HG03521 (cell line): Measurements from ENCODE around the gene TMEM100.
"Not testable (repeated sequence)": the region's sequence is repeated elsewhere in the genome, so short reads cannot be mapped to it uniquely, and the experiment has no call there.

ENCODE experiments used
- ATAC-seq: cut with Tn5 transposase; IDR thresholded peaks from one replicate; pipeline ENCODE4 v1.9.1; 2021; ENCODE audit warnings: mild to moderate bottlenecking, moderate library complexity; ENCODE audit not compliant: unreplicated experiment

Gene TMEM100

DNA sequence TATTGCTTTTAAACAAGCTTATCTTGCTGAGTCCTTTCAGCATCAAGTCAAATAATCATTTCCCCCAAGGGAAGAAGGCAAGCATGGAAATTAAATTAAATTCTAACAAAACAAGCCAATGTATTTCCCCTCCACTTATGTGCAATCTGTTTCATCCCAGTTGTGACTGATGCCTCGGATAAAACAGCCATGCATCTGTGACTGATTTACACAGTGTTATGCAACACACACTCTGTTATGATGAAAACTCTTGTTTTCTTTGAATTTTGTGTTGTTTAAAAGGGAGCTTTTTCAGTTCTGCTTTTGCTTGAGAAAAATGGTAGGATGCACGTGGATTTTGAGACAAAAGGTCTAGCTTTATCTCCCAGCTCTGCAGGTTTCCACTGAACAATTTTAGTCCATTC lies 32.6 kb downstream of the TMEM100 start:
- no peak for ATAC-seq

DNA sequence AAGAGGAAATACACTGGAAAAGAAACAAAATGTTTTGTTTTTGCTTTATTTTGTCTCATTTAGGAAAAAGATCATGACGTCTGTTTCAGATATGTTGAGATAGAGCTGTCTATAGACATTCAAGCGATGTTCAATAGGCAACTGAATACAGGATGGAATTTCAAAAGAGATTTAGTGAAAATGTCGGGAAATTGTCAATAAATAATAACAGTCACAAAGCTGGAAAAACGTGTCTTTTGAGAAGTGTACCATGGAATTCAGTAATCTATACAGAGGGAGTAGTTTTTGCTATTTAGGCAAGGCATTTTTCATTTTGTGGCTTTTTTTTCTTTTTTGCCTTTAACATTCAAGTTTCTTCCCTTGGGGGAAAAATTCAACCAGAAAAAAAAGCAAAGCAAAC lies 33.0 kb downstream of the TMEM100 start:
- ATAC-seq, result no peak

DNA sequence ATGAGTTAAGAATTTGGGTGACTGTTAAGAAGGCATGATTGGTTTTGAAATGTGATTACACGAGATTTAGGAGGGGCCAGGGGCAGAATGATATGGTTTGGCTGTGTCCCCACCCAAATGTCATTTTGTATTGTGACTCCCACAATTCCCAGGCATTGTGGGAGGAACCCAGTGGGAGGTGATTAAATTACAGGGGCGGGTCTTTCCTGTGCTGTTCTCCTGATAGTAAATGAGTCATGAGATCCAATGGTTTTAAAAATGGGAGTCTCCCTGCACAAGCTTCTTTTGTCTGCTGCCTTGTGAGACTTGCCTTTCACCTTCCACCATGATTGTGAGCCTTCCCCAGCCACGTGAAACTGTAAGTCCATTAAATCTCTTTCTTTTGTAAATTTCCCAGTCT lies 34.6 kb downstream of the TMEM100 start:
- ATAC-seq, result no peak

DNA sequence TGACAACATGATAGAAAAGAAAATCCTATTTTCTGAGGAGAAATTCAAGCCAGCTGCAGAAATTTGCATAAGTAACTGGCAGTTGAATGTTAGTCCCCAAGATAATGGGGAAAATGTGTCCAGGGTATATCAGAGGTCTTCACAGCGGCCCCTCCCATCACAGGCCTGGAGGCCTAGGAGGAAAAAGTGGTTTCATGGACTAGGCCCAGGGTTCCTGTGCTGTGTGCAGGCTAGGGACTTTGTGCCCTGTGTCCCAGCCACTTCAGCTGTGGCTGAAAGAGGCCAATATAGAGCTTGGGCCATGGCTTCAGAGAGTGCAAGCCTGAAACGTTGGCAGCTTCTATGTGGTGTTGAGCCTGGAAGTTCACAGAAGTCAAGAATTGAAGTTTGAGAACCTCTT lies 35.6 kb downstream of the TMEM100 start:
- no peak for ATAC-seq

DNA sequence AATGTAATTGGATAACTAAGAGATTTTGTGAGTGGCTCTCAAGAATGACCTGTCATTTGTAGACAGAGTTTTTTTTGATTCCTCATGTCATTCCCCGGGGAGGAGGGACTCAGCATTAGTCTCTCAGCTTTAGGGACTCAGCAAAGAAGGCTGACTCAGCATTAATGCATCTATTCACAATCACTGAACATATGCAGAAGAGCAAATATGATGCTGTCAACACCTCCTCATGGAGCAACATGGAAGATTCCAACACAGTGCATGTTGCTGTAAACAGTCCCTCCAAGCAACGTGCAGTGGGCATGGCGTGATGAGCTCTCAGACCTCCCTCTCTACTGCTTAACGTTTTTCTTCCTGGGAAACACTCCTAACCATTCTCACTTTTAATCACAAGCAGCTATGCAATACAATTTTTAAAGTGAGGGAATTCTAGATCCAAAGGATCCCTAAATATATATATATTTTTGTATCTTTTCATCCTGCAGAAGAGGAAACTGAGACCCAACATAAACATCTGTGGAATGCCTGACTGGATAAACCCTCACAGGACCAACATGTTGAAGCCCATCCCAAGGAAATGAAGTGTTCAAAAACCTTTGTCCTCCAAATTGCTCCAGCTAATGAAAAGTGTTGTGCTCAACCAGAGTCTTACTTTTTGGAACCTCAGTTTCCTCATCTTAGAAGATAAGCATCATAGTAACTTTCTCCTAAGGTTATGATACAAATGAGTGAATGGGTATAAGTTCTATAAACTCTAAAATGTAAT lies 38.9 kb downstream of the TMEM100 start:
- no peak for ATAC-seq

DNA sequence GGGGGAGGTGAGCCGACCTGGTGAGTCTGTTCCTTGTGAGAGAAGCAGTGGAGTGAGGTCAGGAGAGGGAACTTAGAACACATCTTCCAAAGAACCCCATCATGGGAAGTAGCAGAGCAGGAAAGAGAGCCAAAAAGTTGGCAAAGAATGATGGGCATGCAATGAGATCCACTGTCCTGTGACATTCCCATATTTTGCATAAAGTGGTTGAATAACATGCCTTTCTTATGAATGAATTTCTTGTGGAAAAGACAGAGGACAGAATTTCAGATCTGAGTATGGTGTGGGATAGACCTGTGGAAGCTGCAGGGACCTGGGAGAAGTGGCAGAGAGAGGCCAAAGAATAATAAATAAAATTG lies 41.3 kb downstream of the TMEM100 start:
- no peak for ATAC-seq

DNA sequence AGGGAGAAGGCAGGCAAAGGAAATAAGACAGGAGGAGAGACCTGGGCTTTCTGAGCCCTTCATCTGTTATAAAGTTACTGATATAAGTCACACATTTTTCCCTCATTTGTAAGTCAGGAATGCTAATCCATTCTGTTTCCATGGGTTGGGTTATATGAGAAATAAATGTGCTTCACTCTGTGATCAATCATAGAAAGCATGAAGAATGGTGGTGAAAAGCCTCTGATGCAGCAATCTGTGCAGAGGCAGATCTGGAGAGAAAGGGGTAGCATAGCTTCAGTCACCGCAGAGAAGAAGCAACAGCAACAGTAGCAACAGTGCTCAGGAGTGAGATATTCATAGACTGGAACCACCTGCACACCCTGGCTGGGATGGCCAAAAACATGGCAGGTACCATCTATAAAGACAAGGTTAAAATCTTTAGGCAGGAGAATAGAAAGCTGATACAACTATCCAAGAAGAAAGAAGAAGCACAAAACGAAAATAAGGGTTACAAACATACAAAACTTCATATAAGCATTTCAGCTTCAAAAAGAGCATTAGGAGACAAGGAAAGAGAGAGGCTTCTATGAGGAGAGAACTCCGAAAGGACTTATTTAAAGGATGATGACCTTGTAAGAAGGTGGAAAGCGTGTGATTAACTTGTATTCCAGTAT lies 41.9 kb downstream of the TMEM100 start:
- no peak for ATAC-seq

DNA sequence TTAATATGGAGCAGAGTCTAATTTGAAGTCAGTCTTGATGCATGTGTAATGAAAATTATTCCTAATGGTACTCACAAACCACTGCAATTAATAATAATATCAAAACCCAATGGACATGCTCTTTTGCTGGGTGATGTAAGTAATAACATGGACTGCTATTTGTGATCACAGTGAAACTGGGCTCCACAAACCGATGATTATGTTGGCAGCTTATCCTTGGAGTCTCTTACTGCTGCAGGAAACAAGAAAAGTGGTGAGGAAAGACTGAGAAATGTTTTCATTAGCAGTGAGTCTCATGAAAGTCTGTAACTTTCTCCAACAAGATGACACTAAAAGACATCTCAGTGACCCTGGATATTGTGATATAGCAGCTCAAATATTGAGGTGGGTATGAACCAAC lies 45.2 kb downstream of the TMEM100 start:
- ATAC-seq, result no peak

DNA sequence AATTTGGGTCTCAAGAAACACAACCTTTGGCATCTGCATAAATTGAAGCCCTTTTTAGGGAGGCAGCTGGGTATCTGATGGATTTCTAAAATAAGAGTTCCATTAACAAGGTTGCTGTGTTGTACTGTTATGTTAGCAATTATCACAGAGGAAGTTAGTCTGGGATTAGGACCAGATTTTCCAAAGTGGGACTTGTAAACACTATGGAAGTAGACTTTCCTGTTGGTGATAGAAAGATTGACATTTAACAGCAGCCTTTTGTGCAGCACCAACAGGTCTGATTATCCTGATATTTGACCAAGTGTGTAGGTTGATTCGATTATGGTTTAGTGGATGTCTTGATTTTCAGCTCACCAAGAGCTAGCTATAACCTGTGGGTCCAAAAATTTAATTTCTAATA lies 46.4 kb downstream of the TMEM100 start:
- ATAC-seq, result no peak

DNA sequence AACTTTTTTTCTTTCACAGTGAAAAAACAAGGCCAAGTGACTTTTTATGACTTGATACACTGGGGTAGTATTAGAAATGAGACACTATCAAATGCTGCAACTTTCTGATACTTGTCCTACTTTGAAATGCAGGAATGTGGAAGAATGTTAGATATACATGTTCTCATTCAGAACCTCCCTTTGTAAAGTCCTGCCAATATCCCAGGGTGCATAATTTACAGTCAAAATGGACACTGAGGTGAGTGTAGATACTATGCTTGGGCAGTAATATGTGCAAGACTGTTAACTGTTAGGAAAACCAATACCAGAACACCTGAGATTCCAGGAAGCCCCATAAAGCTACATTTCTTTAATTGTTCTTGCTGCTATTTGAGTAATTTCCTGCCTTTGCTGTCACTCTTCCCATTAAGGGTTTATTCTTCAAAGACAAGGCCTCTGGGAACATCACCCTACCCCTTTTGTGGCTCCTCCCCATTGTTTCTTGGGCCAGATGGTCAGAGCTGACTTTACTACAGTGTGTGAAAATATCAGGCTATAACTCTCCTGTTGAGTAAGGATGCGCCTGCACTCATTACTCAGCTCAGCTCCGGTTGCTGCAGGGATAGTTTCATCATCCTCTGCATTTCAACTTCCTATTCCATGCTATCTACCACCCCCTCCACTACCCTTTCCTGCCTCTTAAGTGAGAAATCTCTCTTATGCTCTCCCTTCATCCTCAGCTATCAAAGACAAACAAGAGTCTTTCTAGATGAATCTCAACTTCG lies 48.7 kb downstream of the TMEM100 start:
- ATAC-seq, result no peak

DNA sequence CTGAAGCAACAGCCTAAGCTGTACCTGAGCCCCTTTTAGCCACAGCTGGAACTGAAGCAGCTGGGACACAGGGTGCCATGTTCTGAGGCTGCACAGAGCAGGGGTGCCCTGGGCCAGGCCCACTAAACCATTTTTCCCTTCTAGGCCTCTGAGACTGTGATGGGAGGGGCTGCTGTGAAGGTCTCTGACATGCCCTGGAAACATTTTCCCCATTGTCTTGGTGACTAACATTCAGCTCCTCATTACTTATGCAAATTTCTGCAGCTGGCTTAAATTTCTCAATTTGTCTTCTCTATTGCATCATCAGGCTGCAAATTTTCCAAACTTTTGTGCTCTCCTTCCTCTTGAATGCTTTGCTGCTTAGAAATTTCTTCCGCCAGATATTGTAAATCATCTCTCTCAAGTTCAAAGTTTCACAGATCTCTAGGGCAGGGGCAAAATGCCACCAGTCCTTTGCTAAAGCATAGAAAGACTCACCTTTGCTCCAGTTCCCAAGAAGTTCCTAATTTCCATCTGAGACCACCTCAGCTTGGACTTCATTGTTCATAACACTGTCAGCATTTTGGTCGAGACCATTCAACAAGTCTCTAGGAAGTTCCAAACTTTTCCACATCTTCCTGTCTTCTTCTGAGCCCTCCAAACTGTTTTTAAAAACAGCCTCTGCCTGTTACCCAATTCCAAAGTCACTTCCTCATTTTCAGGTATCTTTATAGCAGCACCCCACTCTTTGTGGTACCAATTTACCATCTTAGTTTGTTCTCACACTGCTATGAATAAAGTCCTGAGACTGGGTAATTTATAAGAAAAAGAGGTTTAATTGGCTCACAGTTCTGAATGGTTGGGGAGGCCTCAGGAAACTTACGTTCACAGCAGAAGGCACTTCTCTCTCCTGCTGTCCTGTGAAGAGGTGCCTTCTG lies 49.8 kb downstream of the TMEM100 start:
- ATAC-seq, result no peak

DNA sequence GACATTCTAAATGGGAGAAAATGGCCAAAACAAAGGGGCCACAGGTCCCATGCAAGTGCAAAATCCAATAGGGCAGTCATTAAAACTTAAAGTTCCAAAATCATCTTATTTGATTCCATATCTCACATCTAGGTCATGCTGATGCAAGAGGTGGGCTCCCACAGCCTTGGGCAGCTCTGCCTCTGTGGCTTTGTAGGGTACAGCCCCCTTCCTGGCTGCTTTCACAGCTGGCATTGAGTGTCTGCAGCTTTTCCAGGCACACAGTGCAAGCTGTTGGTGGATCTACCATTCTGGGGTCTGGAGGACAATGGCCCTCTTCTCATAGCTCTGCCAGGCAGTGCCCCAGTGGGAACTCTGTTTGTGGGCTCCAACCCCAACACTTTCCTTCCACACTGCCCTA lies 50.7 kb downstream of the TMEM100 start:
- ATAC-seq, result not testable (repeated sequence)
